A375 (cell line): ENCODE results near the gene GMPPB. TPM values are rescaled to one million over a fixed set of nuclear protein-coding genes. Genes with fewer than 3 reads are reported as not detected.

Experiments
- small RNA-seq: library from RNA; depleted of rRNA; stranded (forward); fragments of <200 nt; gene quantifications from one replicate; pipeline ENCODE3, GENCODE V24; 2014
- total RNA-seq: library from RNA; depleted of rRNA; stranded (reverse); fragments of >200 nt; shearing (Covaris generic); gene quantifications from 2 replicates; pipeline ENCODE4 v1.2.3, GENCODE V29; 2014; rRNA removed

GMPPB gene
- total RNA-seq = 33.8 and 36.5 TPM in 2 replicates

DNA sequence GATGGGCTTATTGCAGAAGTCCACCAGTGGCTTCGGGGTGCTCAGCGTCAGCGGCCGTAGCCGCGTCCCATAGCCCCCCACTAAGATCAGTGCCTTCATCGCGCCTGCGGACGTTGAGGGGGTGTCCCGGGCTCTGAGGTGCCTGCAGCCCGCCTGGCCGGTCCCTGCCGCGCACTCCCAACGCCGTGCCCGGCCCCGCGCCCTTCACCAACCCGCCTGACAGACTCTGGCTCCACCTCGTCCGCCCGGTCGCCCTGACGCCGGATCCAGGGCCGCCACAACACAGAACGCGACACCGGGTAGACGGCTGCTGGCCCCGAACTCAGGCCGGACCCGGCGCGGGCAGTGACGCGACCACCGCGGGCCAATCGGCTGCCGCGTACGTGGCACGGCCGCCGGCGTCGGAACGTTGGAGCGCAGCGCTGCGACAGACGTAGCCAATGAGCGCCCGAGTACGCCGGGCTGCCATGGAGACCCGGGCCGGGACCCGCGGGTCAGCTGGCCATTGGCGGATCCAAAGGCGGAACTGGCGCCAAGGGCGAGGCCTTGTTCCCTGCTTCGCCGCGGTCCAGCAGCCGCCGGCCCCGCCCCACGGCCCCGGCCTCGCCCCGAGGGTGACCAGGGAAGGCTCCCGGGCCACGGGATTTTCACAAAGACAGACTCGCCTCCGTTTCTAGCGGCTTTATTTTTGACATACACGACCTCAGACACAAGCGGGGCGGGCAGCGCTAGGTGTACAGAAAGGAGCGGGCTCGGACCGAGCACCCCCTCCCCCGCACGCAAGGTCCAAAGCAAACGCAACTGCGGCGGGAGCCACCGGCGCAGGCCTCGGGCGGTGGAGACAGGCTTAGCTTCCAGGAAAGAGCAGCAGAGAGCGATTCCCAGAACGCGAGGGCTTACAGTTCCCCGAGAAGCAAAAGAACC lies at the start of gene GMPPB:
GMPPB (minus strand) TSS at position 324 of the 924 bp plus-strand sequence; CDS start at position 99, 225 bp downstream.

GRCh38 chr3:49719214-49719884 lies 4.4 kb downstream of the GMPPB start, which contains the start of gene AMIGO3:
Gene AMIGO3, minus strand, starts transcription at chr3:49719684. Its CDS starts 219 bp downstream, at chr3:49719465.

DNA sequence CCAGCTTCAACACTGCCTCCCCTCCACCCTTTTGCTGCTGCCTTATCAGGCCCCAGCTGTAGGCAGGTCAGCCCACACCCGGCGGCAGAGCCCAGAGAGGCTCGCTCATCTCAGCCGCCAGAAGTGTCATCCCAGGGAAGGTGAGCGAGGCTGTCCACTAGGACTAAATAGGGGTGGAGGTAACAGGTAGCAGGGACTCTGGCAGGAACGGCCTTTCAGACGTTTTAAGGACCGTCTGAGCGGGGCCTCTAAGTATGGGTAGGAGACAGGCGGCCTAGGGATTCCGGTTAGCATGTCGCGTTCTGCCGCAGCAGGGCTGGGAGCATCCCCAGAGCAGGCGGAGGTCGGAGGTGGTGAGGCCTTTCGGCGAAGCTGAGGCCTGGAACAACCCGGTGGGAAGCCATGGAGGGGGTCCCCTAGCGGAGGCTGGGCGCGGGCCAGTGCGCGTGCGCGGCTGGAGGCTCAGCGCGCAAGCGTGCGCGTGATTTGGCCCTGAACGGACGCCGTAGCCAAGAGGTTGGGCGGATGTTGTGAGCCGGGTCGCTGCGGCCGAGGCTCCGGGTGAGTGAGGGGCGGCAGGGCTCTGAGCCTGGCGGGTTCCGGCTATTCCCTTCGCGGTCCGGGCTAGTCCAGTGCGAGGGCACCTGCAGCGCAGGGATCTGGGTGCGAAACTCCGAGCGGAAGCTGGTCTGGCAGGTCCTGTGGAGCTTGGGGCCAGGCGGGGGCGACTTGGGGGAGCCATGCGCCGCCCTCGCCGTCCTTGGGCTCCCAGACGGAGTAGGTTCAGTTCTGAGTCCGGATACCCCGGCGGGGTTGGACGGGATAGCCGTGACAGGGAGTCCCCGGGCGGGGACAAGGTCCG lies 34.5 kb downstream of the GMPPB start, which contains the start of the genes MST1 and RNF123:
MST1 (minus strand) TSS at position 429 of the 862 bp plus-strand sequence. CDS start 783 bp downstream, outside the sequence.
RNF123 (plus strand) TSS at position 512 of the 862 bp plus-strand sequence. CDS start 1,609 bp downstream, outside the sequence.

GRCh38 chr3:49673715-49674496 lies 49.8 kb downstream of the GMPPB start, which contains the start of gene APEH:
Gene APEH, plus strand, starts transcription at chr3:49674351. Its CDS starts 51 bp downstream, at chr3:49674402.

Small RNAs within 50 kb of the gene (small RNA-seq; reads per million reads assigned to genes)
- gene AMIGO3 (not detected), gene COX6CP14 (not detected)

Other genes starting within 250 kb of the GMPPB start
- 0.57 and 1.3 TPM in 2 replicates for gene BSN, start 169.5 kb downstream of the GMPPB start, total RNA-seq
- gene APEH, start 49.6 kb downstream of the GMPPB start, total RNA-seq = 118 and 124 TPM in 2 replicates
- 7.4 and 8.0 TPM in 2 replicates for gene MST1, start 34.5 kb downstream of the GMPPB start, total RNA-seq
- 31.3 and 47.1 TPM in 2 replicates for gene RNF123, start 34.4 kb downstream of the GMPPB start, total RNA-seq
- gene AMIGO3, start 4.3 kb downstream of the GMPPB start, total RNA-seq = 4.3 and 4.4 TPM in 2 replicates
- gene IP6K1, start 62.6 kb upstream of the GMPPB start, total RNA-seq = 32.7 and 36.0 TPM in 2 replicates
- 0.11 and 0.26 TPM in 2 replicates for gene CDHR4, start 75.9 kb upstream of the GMPPB start, total RNA-seq
- 0.68 and 1.7 TPM in 2 replicates for gene INKA1, start 79.3 kb upstream of the GMPPB start, total RNA-seq
- 8.3 and 8.9 TPM in 2 replicates for gene UBA7, start 90.0 kb upstream of the GMPPB start, total RNA-seq
- 11.6 and 16.4 TPM in 2 replicates for gene TRAIP, start 132.6 kb upstream of the GMPPB start, total RNA-seq
- not detected in 2 replicates for gene CAMKV, start 146.0 kb upstream of the GMPPB start, total RNA-seq
- 1.3 and 1.4 TPM in 2 replicates for gene MST1R, start 179.9 kb upstream of the GMPPB start, total RNA-seq
- 12.3 and 16.0 TPM in 2 replicates for gene MON1A, start 205.9 kb upstream of the GMPPB start, total RNA-seq
- 59.4 and 79.9 TPM in 2 replicates for gene RBM6, start 216.2 kb upstream of the GMPPB start, total RNA-seq